HepG2 (cell line): ENCODE measurements around the gene FAM83E. TPM values are rescaled to one million over a fixed set of nuclear protein-coding genes. Genes with fewer than 3 reads are reported as not detected.
A peak's percentile ranks its signal among the peaks of the same experiment; 100 is the strongest.

Experiments
- BATF2 ChIP-seq: sonication (generic); formaldehyde crosslinking; IDR thresholded peaks from 2 replicates; pipeline ENCODE4 v1.8.0; 2022; ENCODE audit warnings: mild to moderate bottlenecking, missing genetic modification reagents, moderate library complexity
- BORCS8-MEF2B ChIP-seq: sonication (generic); formaldehyde crosslinking; IDR thresholded peaks from 2 replicates; pipeline ENCODE4 v1.8.0; 2022; ENCODE audit warnings: mild to moderate bottlenecking, missing genetic modification reagents
- CBFB ChIP-seq: sonication (generic); formaldehyde crosslinking; IDR thresholded peaks from 2 replicates; pipeline ENCODE4 v1.4.0; 2020; ENCODE audit warnings: missing genetic modification reagents
- EZH2 ChIP-seq: conservative IDR thresholded peaks from 2 replicates; pipeline ENCODE4 v1.6.1; 2012; ENCODE audit warnings: mild to moderate bottlenecking, low read depth, low read length, moderate library complexity
- FOXA3 ChIP-seq: IDR thresholded peaks from 2 replicates; pipeline ENCODE4 v1.6.1; 2016; ENCODE audit warnings: missing genetic modification reagents, missing compliant biosample characterization
- GZF1 ChIP-seq: sonication (generic); formaldehyde crosslinking; IDR thresholded peaks from 2 replicates; pipeline ENCODE4 v1.5.1; 2020; ENCODE audit warnings: mild to moderate bottlenecking, missing genetic modification reagents
- HCFC1 ChIP-seq: fragments of 150-350 bp; IDR thresholded peaks from 2 replicates; pipeline ENCODE4 v1.6.1; 2014; ENCODE audit warnings: low read depth, low read length
- KLF13 ChIP-seq: sonication (generic); formaldehyde crosslinking; IDR thresholded peaks from 2 replicates; pipeline ENCODE4 v1.4.0; 2020; ENCODE audit warnings: mild to moderate bottlenecking, missing genetic modification reagents
- KLF15 ChIP-seq: sonication (generic); formaldehyde crosslinking; IDR thresholded peaks from 2 replicates; pipeline ENCODE4 v1.8.1; 2023; ENCODE audit warnings: borderline replicate concordance, mild to moderate bottlenecking, inconsistent platforms, missing genetic modification reagents, mixed read lengths
- KLF9 ChIP-seq: IDR thresholded peaks from 2 replicates; pipeline ENCODE4 v1.6.1; 2016; ENCODE audit warnings: low read depth
- MZF1 ChIP-seq: sonication (generic); formaldehyde crosslinking; IDR thresholded peaks from 2 replicates; pipeline ENCODE4 v1.8.1; 2023; ENCODE audit warnings: mild to moderate bottlenecking, missing genetic modification reagents, borderline replicate concordance
- NFE2L2 ChIP-seq: fragments of 150-350 bp; IDR thresholded peaks from 2 replicates; pipeline ENCODE4 v1.6.1; 2014; ENCODE audit warnings: low read length
- PCBP2 ChIP-seq: fragments of 200-400 bp; formaldehyde crosslinking; optimal IDR thresholded peaks from 2 replicates; pipeline ENCODE3; 2018; ENCODE audit warnings: low read length, low read depth; ENCODE audit not compliant: poor library complexity, severe bottlenecking
- SP5 ChIP-seq: IDR thresholded peaks from 2 replicates; pipeline ENCODE4 v1.6.1; 2016; ENCODE audit warnings: low read depth, borderline replicate concordance
- STAG1 ChIP-seq: sonication (generic); formaldehyde crosslinking; IDR thresholded peaks from 2 replicates; pipeline ENCODE4 v1.4.0; 2020; ENCODE audit warnings: missing genetic modification reagents
- SYNCRIP ChIP-seq: fragments of 200-400 bp; formaldehyde crosslinking; IDR thresholded peaks from 2 replicates; pipeline ENCODE4 v1.6.1; 2018; ENCODE audit warnings: mild to moderate bottlenecking, low read depth, low read length; ENCODE audit not compliant: insufficient read depth
- ZBTB1 ChIP-seq: sonication (generic); formaldehyde crosslinking; IDR thresholded peaks from 2 replicates; pipeline ENCODE4 v1.4.0; 2020; ENCODE audit warnings: missing genetic modification reagents, borderline replicate concordance
- ZFP36 ChIP-seq: fragments of 150-350 bp; IDR thresholded peaks from 2 replicates; pipeline ENCODE4 v1.6.1; 2018; ENCODE audit warnings: borderline replicate concordance, low read length, low read depth; ENCODE audit not compliant: partially characterized antibody
- ZNF225 ChIP-seq: sonication (generic); formaldehyde crosslinking; IDR thresholded peaks from 2 replicates; pipeline ENCODE4 v1.4.0; 2020; ENCODE audit warnings: mild to moderate bottlenecking, missing genetic modification reagents
- ZNF546 ChIP-seq: sonication (generic); formaldehyde crosslinking; conservative IDR thresholded peaks from 2 replicates; pipeline ENCODE4 v1.8.1; 2023; ENCODE audit warnings: mild to moderate bottlenecking, missing genetic modification reagents
- ZNF772 ChIP-seq: sonication (generic); formaldehyde crosslinking; IDR thresholded peaks from 2 replicates; pipeline ENCODE4 v1.5.0; 2020; ENCODE audit warnings: mild to moderate bottlenecking, missing genetic modification reagents
- ZNF780A ChIP-seq: sonication (generic); formaldehyde crosslinking; IDR thresholded peaks from 2 replicates; pipeline ENCODE4 v1.8.0; 2022; ENCODE audit warnings: mild to moderate bottlenecking, missing genetic modification reagents, moderate library complexity
- polyA plus RNA-seq, 8 experiments: library from polyadenylated mRNA; depleted of rRNA in 3 of 8; stranded (reverse) in 7 of 8; unstranded in 1 of 8; fragments of >200 nt; fragmentation: Illumina TruSeq in 4 of 8; extraction: Trizol in 4 of 8; gene quantifications; 2 replicates each; pipeline versions ENCODE4 v1.2.1 to v1.2.3, GENCODE V29; 2011 to 2016; ENCODE audit warnings: low read depth in 4 of 8, missing spikeins in 1 of 8, mixed read lengths in 1 of 8; ENCODE audit not compliant: insufficient read depth in 1 of 8
- total RNA-seq, 5 experiments: library from RNA; depleted of rRNA; stranded (reverse); fragments of >200 nt; fragmentation: Illumina TruSeq; extraction: Trizol; gene quantifications; 2 replicates each; pipeline ENCODE4 v1.2.3, GENCODE V29; 2016; ENCODE audit warnings: low read depth in 1 of 5
- TF ChIP-seq, protein P1 (sequence below): sonication (generic); formaldehyde crosslinking; IDR thresholded peaks from 2 replicates; pipeline ENCODE4 v1.4.0; 2020; ENCODE audit warnings: mild to moderate bottlenecking, missing genetic modification reagents
- TF ChIP-seq, protein P2 (sequence below): sonication (generic); formaldehyde crosslinking; IDR thresholded peaks from 2 replicates; pipeline ENCODE4 v1.4.0; 2020; ENCODE audit warnings: missing genetic modification reagents, borderline replicate concordance
- TF ChIP-seq, protein P3 (sequence below): sonication (generic); formaldehyde crosslinking; IDR thresholded peaks from 2 replicates; pipeline ENCODE4 v1.9.0; 2021; ENCODE audit warnings: missing genetic modification reagents, borderline replicate concordance

The FAM83E gene
- total and polyA plus RNA-seq, 2 of the 13 experiments (the other 11 are each of a cell fraction or from before 2014, with no cell fraction given), result 0.18 to 0.60 TPM

DNA sequence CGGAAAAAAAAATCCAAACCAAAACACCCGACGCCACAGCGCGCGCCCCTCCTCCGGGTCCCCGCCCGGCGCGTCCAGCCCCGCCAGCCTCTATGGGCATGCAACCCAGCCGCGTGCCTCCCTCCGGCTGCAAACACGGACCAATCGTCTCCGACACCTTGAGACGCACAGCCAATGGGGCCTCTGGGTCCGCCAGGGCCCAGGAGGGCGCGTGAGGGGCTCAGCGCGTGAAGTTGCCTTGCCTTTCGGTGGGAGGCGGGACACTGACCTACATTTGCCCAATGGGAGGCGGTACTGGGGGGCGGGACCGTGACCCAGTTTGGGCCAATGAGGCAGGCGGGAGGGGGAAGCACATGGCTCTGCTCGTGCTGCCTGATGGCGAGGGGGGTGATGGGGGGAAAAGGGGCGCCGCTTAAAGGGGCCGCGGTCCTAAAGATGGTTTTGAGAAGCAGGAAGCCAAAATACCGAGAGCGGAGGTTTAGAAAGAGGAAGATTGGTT is 22.6 kb upstream of the FAM83E start (continued):
- TF ChIP-seq KLF9 (CRISPR knock-in tag), result 0 out of 2 replicates have a peak, but pooled peaks have one; percentile 68
- TF ChIP-seq CBFB (CRISPR knock-in tag), result no peak
- no peak for TF ChIP-seq NFE2L2
- TF ChIP-seq ZNF546 (CRISPR knock-in tag), result peak; percentile 79; the same call in 1 of the 2 replicates
- peak; percentile 57; the same call in 1 of the 2 replicates for TF ChIP-seq ZNF772 (CRISPR knock-in tag)
- TF ChIP-seq, protein P1, sequence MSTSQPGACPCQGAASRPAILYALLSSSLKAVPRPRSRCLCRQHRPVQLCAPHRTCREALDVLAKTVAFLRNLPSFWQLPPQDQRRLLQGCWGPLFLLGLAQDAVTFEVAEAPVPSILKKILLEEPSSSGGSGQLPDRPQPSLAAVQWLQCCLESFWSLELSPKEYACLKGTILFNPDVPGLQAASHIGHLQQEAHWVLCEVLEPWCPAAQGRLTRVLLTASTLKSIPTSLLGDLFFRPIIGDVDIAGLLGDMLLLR (CRISPR knock-in tag), result peak; percentile 85; the same call in 1 of the 2 replicates
- TF ChIP-seq SP5 (CRISPR knock-in tag), result peak; percentile 75
- TF ChIP-seq KLF13 (CRISPR knock-in tag), result no peak; the same call in 1 of the 2 replicates
- 0 out of 2 replicates have a peak, but pooled peaks have one; percentile 62 for TF ChIP-seq ZNF780A (CRISPR knock-in tag)
- no peak for TF ChIP-seq ZFP36
- peak; percentile 94 for TF ChIP-seq BATF2
- TF ChIP-seq, protein P2, sequence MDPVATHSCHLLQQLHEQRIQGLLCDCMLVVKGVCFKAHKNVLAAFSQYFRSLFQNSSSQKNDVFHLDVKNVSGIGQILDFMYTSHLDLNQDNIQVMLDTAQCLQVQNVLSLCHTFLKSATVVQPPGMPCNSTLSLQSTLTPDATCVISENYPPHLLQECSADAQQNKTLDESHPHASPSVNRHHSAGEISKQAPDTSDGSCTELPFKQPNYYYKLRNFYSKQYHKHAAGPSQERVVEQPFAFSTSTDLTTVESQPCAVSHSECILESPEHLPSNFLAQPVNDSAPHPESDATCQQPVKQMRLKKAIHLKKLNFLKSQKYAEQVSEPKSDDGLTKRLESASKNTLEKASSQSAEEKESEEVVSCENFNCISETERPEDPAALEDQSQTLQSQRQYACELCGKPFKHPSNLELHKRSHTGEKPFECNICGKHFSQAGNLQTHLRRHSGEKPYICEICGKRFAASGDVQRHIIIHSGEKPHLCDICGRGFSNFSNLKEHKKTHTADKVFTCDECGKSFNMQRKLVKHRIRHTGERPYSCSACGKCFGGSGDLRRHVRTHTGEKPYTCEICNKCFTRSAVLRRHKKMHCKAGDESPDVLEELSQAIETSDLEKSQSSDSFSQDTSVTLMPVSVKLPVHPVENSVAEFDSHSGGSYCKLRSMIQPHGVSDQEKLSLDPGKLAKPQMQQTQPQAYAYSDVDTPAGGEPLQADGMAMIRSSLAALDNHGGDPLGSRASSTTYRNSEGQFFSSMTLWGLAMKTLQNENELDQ (CRISPR knock-in tag), result no peak
- peak; percentile 77 for TF ChIP-seq BORCS8-MEF2B (CRISPR knock-in tag)
- TF ChIP-seq, protein P3, sequence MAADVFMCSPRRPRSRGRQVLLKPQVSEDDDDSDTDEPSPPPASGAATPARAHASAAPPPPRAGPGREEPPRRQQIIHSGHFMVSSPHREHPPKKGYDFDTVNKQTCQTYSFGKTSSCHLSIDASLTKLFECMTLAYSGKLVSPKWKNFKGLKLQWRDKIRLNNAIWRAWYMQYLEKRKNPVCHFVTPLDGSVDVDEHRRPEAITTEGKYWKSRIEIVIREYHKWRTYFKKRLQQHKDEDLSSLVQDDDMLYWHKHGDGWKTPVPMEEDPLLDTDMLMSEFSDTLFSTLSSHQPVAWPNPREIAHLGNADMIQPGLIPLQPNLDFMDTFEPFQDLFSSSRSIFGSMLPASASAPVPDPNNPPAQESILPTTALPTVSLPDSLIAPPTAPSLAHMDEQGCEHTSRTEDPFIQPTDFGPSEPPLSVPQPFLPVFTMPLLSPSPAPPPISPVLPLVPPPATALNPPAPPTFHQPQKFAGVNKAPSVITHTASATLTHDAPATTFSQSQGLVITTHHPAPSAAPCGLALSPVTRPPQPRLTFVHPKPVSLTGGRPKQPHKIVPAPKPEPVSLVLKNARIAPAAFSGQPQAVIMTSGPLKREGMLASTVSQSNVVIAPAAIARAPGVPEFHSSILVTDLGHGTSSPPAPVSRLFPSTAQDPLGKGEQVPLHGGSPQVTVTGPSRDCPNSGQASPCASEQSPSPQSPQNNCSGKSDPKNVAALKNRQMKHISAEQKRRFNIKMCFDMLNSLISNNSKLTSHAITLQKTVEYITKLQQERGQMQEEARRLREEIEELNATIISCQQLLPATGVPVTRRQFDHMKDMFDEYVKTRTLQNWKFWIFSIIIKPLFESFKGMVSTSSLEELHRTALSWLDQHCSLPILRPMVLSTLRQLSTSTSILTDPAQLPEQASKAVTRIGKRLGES (CRISPR knock-in tag), result no peak
- no peak for TF ChIP-seq MZF1 (CRISPR knock-in tag)
- TF ChIP-seq KLF15 (CRISPR knock-in tag), result no peak; the same call in 1 of the 2 replicates
- no peak for TF ChIP-seq ZNF225 (CRISPR knock-in tag)
- TF ChIP-seq EZH2, result no peak
- 0 out of 2 replicates have a peak, but pooled peaks have one; percentile 9 for TF ChIP-seq HCFC1
- peak; percentile 66; the same call in 1 of the 2 replicates for TF ChIP-seq GZF1
- no peak for TF ChIP-seq ZBTB1 (CRISPR knock-in tag)
- TF ChIP-seq STAG1 (CRISPR knock-in tag), result no peak
- no peak for TF ChIP-seq PCBP2
- peak; percentile 34; the same call in 1 of the 2 replicates for TF ChIP-seq FOXA3 (CRISPR knock-in tag)
- no peak for TF ChIP-seq SYNCRIP
